Neural cell (in vitro differentiated cells): Measurements from ENCODE around the gene KRT15.
"Not testable (repeated sequence)": the region's sequence is repeated elsewhere in the genome, so short reads cannot be mapped to it uniquely, and the experiment has no call there.

Experiments used
- EP300 ChIP-seq: fragments of 450-650 bp; conservative IDR thresholded peaks from 2 replicates; pipeline ENCODE4 v1.6.1; 2014; ENCODE audit warnings: antibody characterized with exemption, mild to moderate bottlenecking, moderate library complexity; ENCODE audit not compliant: poor library complexity, severe bottlenecking
- MXI1 ChIP-seq: fragments of 450-650 bp; conservative IDR thresholded peaks from 2 replicates; pipeline ENCODE4 v1.6.1; 2014; ENCODE audit warnings: antibody characterized with exemption, mild to moderate bottlenecking; ENCODE audit not compliant: poor library complexity, severe bottlenecking
- RAD21 ChIP-seq: fragments of 450-650 bp; conservative IDR thresholded peaks from 2 replicates; pipeline ENCODE4 v1.6.1; 2014; ENCODE audit warnings: antibody characterized with exemption, mild to moderate bottlenecking, moderate library complexity
- TF ChIP-seq, protein P1 (sequence below): fragments of 450-650 bp; IDR thresholded peaks from 2 replicates; pipeline ENCODE4 v1.5.1; 2014; ENCODE audit warnings: antibody characterized with exemption, mild to moderate bottlenecking, moderate library complexity; ENCODE audit not compliant: poor library complexity, severe bottlenecking

DNA sequence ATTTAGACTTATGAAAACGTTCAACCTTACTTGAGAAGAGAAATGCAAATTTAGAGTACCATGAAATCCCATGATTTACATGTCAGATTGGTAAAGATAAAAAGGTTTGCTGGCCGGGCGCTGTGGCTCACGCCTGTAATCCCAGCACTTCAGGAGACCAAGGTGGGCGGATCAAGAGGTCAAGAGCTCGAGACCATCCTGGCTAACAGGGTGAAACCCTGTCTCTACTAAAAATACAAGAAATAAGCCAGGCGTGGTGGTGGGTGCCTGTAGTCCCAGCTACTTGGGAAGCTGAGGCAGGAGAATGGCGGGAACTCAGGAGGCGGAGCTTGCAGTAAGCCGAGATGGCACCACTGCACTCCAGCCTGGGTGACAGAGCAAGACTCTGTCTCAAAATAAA, 24.1 kb upstream of the KRT15 start:
- TF ChIP-seq, protein P1, sequence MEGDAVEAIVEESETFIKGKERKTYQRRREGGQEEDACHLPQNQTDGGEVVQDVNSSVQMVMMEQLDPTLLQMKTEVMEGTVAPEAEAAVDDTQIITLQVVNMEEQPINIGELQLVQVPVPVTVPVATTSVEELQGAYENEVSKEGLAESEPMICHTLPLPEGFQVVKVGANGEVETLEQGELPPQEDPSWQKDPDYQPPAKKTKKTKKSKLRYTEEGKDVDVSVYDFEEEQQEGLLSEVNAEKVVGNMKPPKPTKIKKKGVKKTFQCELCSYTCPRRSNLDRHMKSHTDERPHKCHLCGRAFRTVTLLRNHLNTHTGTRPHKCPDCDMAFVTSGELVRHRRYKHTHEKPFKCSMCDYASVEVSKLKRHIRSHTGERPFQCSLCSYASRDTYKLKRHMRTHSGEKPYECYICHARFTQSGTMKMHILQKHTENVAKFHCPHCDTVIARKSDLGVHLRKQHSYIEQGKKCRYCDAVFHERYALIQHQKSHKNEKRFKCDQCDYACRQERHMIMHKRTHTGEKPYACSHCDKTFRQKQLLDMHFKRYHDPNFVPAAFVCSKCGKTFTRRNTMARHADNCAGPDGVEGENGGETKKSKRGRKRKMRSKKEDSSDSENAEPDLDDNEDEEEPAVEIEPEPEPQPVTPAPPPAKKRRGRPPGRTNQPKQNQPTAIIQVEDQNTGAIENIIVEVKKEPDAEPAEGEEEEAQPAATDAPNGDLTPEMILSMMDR = not testable (repeated sequence)
- not testable (repeated sequence) for TF ChIP-seq MXI1, RAD21, EP300
